K562 (cell line): Measurements from ENCODE around the gene HIPK2. TPM values are rescaled to one million over a fixed set of nuclear protein-coding genes. Genes with fewer than 3 reads are reported as not detected.

Source experiments
- ATAC-seq: fragments of 200-7000 bp; cut with Tn5 transposase; 3 replicates; pipeline ENCODE4 v1.9.1; 2020; ENCODE audit warnings: moderate library complexity
- BruUV-seq: library from RNA; stranded (reverse); fragments of 400-500 nt; replicated peaks from 2 replicates; lab custom pipeline; 2021; lab: Mats Ljungman, UMichigan
- CTCF ChIA-PET: fragments of 300-600 bp; formaldehyde crosslinking; extraction: SDS; loops from one replicate; lab custom pipeline; 2021; ENCODE audit warnings: low intra/inter-chr PET ratio; lab: Yijun Ruan, JAX
- POLR2A ChIA-PET: fragments of 300-600, 350-650 bp; sonication (Branson Sonifier 250); formaldehyde crosslinking; extraction: SDS; loops from one replicate; lab custom pipeline; 2021; ENCODE audit warnings: antibody characterized with exemption, inconsistent platforms; lab: Yijun Ruan, JAX
- DNase-seq, 4 experiments: peaks; one replicate each; pipeline versions ENCODE4 v3.0.0 to v3.0.0-alpha.2; 2011 to 2018; ENCODE audit warnings: low spot score in 3 of 4, mixed read lengths in 3 of 4; ENCODE audit errors: extremely low read depth in 1 of 4
- FAIRE-seq: peaks from 2 replicates; lab custom pipeline; 2011; peaks lifted over from hg19 to GRCh38; lab: Jason Lieb, UNC
- H2AFZ ChIP-seq: 2 replicates; pipeline ENCODE4 v1.6.0; 2011; ENCODE audit warnings: low read depth, low read length, control low read depth, inconsistent platforms
- H3K27ac ChIP-seq: fragments of 200-600 bp; 3 replicates; pipeline ENCODE4 v1.8.0; 2011; ENCODE audit warnings: low read depth, mild to moderate bottlenecking, control low read depth, inconsistent platforms, low read length, moderate library complexity, mixed read lengths; ENCODE audit errors: extremely low read depth
- H3K27me3 ChIP-seq, 2 experiments: fragments of 300-600 bp in 1 of 2; 2 replicates in 1 of 2; 3 replicates in 1 of 2; pipeline versions ENCODE4 v1.6.0 to v1.8.0; 2011; ENCODE audit warnings: inconsistent platforms in 2 of 2, low read length in 2 of 2, mild to moderate bottlenecking in 1 of 2, mixed read lengths in 1 of 2, moderate library complexity in 1 of 2; ENCODE audit not compliant: control insufficient read depth in 2 of 2, insufficient read depth in 2 of 2
- H3K36me3 ChIP-seq: fragments of 300-600 bp; 3 replicates; pipeline ENCODE4 v1.8.0; 2011; ENCODE audit warnings: mild to moderate bottlenecking, low read length, inconsistent platforms; ENCODE audit not compliant: control insufficient read depth, insufficient read depth
- H3K4me1 ChIP-seq, 2 experiments: fragments of 200-600 bp in 1 of 2; replicated peaks in 1 of 2; 2 replicates in 1 of 2; 3 replicates in 1 of 2; pipeline versions ENCODE4 v1.5.1 to v1.8.0; 2011; ENCODE audit warnings: inconsistent platforms in 2 of 2, low read length in 2 of 2, mild to moderate bottlenecking in 1 of 2, mixed read lengths in 1 of 2, moderate library complexity in 1 of 2; ENCODE audit not compliant: control insufficient read depth in 2 of 2, insufficient read depth in 2 of 2
- H3K4me2 ChIP-seq: 2 replicates; pipeline ENCODE4 v1.6.1; 2011; ENCODE audit warnings: low read length, control low read depth, inconsistent platforms, mixed read lengths; ENCODE audit not compliant: insufficient read depth
- H3K4me3 ChIP-seq: fragments of 200-600 bp; sonication (generic), shearing (Covaris generic); 2 replicates; pipeline ENCODE4 v1.5.1; 2016; ENCODE audit warnings: control low read depth, inconsistent platforms
- H3K79me2 ChIP-seq: fragments of 200-600 bp; 3 replicates; pipeline ENCODE4 v1.8.0; 2011; ENCODE audit warnings: low read length, inconsistent platforms; ENCODE audit not compliant: control insufficient read depth, insufficient read depth
- H3K9ac ChIP-seq, 2 experiments: 2 replicates each; pipeline versions ENCODE4 v1.6.0 to v1.6.1; 2011; ENCODE audit warnings: low read depth in 2 of 2, low read length in 2 of 2, control low read depth in 1 of 2, inconsistent platforms in 1 of 2, mild to moderate bottlenecking in 1 of 2, mixed read lengths in 1 of 2; ENCODE audit not compliant: insufficient read depth in 1 of 2
- H3K9me1 ChIP-seq: one replicate; pipeline ENCODE4 v1.6.0; 2011; ENCODE audit warnings: inconsistent platforms, mild to moderate bottlenecking, low read length, moderate library complexity; ENCODE audit not compliant: control insufficient read depth, insufficient read depth
- H3K9me3 ChIP-seq: replicated peaks from 2 replicates; pipeline ENCODE4 v1.5.1; 2011; ENCODE audit warnings: low read depth, low read length, inconsistent platforms; ENCODE audit not compliant: control insufficient read depth, insufficient read depth
- H4K20me1 ChIP-seq: replicated peaks from 2 replicates; pipeline ENCODE4 v1.6.1; 2011; ENCODE audit warnings: low read length, inconsistent platforms, mixed read lengths; ENCODE audit not compliant: control insufficient read depth, insufficient read depth
- CBFA2T3 ChIP-seq: fragments of 450-650 bp; IDR thresholded peaks from 2 replicates; pipeline ENCODE4 v1.6.1; 2017
- THRB ChIP-seq: fragments of 450-650 bp; formaldehyde crosslinking; conservative IDR thresholded peaks from 2 replicates; pipeline ENCODE4 v1.4.0; 2022; ENCODE audit warnings: mild to moderate bottlenecking, missing genetic modification characterization
- WGBS: fragments of 100-300 bp; shearing (Covaris generic); methylation state at CpG from one replicate; pipeline ENCODE4 v1.1.6; 2016; ENCODE audit warnings: low coverage, mixed read lengths; ENCODE audit not compliant: insufficient coverage; ENCODE audit errors: missing lambda C conversion rate; 5-methylcytosine and 5-hydroxymethylcytosine counted together
- in situ Hi-C: fragments of 300-500 bp; cut with MboI; formaldehyde crosslinking; loops from 4 replicates; pipeline ENCODE4 v1.15.0; 2018; ENCODE audit warnings: inconsistent platforms, mixed read lengths
- intact Hi-C: fragments of 100-400 bp; cut with micrococcal nuclease; formaldehyde crosslinking; loops from 2 replicates; pipeline ENCODE4 v1.14.2; 2022
- polyA plus RNA-seq, 8 experiments: library from polyadenylated mRNA; depleted of rRNA in 4 of 8; stranded (reverse) in 5 of 8; unstranded in 3 of 8; fragments of >200 nt; fragmentation: Nextera tagmentation in 2 of 8; fragmentation: Illumina TruSeq in 1 of 8; extraction: Ambion mirVana in 2 of 8; extraction: Trizol in 1 of 8; gene quantifications; 2 replicates each; pipeline versions ENCODE4 v1.2.1 to v1.2.3, GENCODE V29; 2011 to 2014; ENCODE audit warnings: inconsistent platforms in 1 of 8, missing spikeins in 1 of 8
- total RNA-seq, 7 experiments: library from RNA; depleted of rRNA in 6 of 7; stranded (reverse); fragments of >200 nt in 6 of 7; fragmentation: Illumina TruSeq in 2 of 7; extraction: Trizol in 2 of 7; gene quantifications; 2 replicates each; pipeline versions ENCODE4 v1.2.1 to v1.2.3, GENCODE V29; 2011 to 2021; ENCODE audit warnings: low replicate concordance in 1 of 7
- TF ChIP-seq, protein P1 (sequence below): sonication (generic); formaldehyde crosslinking; IDR thresholded peaks from 2 replicates; pipeline ENCODE4 v1.8.1; 2023; ENCODE audit warnings: mild to moderate bottlenecking, missing genetic modification reagents

HIPK2 gene
- total and polyA plus RNA-seq, 9 of the 15 experiments (the other 6 are each of a cell fraction or from before 2014, with no cell fraction given), result 0.69 to 19.8 (median 5.1) TPM

DNA sequence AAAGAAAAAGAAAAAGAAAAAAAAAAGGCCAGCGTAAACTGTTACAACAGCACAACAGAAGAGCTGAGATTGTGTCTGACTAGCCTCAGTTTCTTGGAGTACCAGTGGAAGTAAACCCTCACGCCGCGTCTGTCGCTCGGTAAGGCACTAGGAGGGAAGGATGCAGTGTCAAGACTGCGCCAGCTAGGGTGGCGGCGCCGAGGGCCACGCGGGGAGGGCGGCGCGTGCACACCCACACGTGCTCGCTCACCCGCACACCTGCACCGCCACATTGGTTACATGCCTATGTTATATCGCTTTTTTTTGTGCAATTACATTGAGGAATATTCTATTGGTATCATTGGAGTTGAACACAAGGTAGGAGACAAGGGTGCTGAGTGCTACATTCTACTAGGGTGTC lies 206.1 kb downstream of the HIPK2 start:
- in situ Hi-C loops, result no loop called here
- WGBS, result 86% methylated on average over 20 of the region's 20 CpGs
- intact Hi-C loops, result loop anchor here (2.0 kb wide), 1 partner anchor 71 kb away; no protein-coding TSS in a partner anchor
- Histone ChIP-seq H3K36me3 (peaks cover 7% of the 10 kb centered on the region; the same call in 1 of the 3 replicates), H2AFZ (no peak overlapping the region), H3K9me1 (no peaks in the 10 kb centered on the region), H3K4me1 (peaks cover 0 to 12% of the 10 kb centered on the region in 2 experiments; a peak in 2 of 5 replicates), H3K27ac (no peak overlapping the region), H3K4me2 (no peak overlapping the region), H4K20me1 (no peaks in the 10 kb centered on the region), H3K27me3 (peaks cover 0 to 15% of the 10 kb centered on the region in 2 experiments; a peak in 1 of 5 replicates), H3K79me2 (no peaks in the 10 kb centered on the region), H3K9ac (no peak overlapping the region), H3K9me3 (no peaks in the 10 kb centered on the region), H3K4me3 (no peak overlapping the region)
- DNase-seq, result no peak
- no peak for ATAC-seq
- ChIA-PET CTCF (interaction anchor here (0.6 to 3.4 kb wide), 2 partner anchors 17 to 71 kb away, joined by 3 to 20 read pairs; no protein-coding TSS in a partner anchor), POLR2A (interaction anchor here (0.6 kb wide), 2 partner anchors 290 to 569 kb away, joined by 3 read pairs; no protein-coding TSS in a partner anchor)
- no peak for FAIRE-seq
- no TSS peak for BruUV-seq
- TF ChIP-seq, protein P1, sequence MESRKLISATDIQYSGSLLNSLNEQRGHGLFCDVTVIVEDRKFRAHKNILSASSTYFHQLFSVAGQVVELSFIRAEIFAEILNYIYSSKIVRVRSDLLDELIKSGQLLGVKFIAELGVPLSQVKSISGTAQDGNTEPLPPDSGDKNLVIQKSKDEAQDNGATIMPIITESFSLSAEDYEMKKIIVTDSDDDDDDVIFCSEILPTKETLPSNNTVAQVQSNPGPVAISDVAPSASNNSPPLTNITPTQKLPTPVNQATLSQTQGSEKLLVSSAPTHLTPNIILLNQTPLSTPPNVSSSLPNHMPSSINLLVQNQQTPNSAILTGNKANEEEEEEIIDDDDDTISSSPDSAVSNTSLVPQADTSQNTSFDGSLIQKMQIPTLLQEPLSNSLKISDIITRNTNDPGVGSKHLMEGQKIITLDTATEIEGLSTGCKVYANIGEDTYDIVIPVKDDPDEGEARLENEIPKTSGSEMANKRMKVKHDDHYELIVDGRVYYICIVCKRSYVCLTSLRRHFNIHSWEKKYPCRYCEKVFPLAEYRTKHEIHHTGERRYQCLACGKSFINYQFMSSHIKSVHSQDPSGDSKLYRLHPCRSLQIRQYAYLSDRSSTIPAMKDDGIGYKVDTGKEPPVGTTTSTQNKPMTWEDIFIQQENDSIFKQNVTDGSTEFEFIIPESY (CRISPR knock-in tag), result peak; percentile 46; the same call in 1 of the 2 replicates
- TF ChIP-seq THRB (CRISPR knock-in tag), result no peak
- no peak for TF ChIP-seq CBFA2T3
